Esophagus muscularis mucosa (tissue), 4 donors: ENCODE measurements around the gene IFIH1.

Source experiments
- EP300 ChIP-seq: sonication (generic); formaldehyde crosslinking; IDR thresholded peaks from one replicate; pipeline ENCODE4 v1.6.1; 2017; ENCODE audit warnings: antibody characterized with exemption
- POLR2A ChIP-seq: fragments of 450-650 bp; IDR thresholded peaks from one replicate; pipeline ENCODE4 v1.6.1; 2017; ENCODE audit warnings: antibody characterized with exemption, moderate library complexity, mild to moderate bottlenecking, low read depth
- POLR2AphosphoS5 ChIP-seq, 2 donors: sonication (generic); formaldehyde crosslinking; IDR thresholded peaks; one replicate each; pipeline ENCODE4 v1.6.1; 2017; ENCODE audit warnings: antibody characterized with exemption in 2 of 2
- TF ChIP-seq, protein P1 (sequence below), 3 experiments: fragments of 200-600 bp in 2 of 3; fragments of 450-650 bp in 1 of 3; sonication (generic) in 2 of 3; IDR thresholded peaks; one replicate each; pipeline ENCODE4 v1.5.1; 2017 to 2019; ENCODE audit warnings: antibody characterized with exemption in 3 of 3, mild to moderate bottlenecking in 2 of 3, moderate library complexity in 1 of 3

- TF ChIP-seq, protein P1, sequence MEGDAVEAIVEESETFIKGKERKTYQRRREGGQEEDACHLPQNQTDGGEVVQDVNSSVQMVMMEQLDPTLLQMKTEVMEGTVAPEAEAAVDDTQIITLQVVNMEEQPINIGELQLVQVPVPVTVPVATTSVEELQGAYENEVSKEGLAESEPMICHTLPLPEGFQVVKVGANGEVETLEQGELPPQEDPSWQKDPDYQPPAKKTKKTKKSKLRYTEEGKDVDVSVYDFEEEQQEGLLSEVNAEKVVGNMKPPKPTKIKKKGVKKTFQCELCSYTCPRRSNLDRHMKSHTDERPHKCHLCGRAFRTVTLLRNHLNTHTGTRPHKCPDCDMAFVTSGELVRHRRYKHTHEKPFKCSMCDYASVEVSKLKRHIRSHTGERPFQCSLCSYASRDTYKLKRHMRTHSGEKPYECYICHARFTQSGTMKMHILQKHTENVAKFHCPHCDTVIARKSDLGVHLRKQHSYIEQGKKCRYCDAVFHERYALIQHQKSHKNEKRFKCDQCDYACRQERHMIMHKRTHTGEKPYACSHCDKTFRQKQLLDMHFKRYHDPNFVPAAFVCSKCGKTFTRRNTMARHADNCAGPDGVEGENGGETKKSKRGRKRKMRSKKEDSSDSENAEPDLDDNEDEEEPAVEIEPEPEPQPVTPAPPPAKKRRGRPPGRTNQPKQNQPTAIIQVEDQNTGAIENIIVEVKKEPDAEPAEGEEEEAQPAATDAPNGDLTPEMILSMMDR (IDR thresholded peaks at IDR 0.05) = no peak
- TF ChIP-seq POLR2A = no peak
- no peak for TF ChIP-seq POLR2AphosphoS5 (IDR thresholded peaks at IDR 0.05)
- TF ChIP-seq EP300 = no peak
These were observed 99.1 kb downstream of the IFIH1 start for GRCh38 chr2:162219426-162219825.
